NCI-H510A (cell line): ENCODE data around the gene ZNF487.
"Not testable (repeated sequence)": the region's sequence is repeated elsewhere in the genome, so short reads cannot be mapped to it uniquely, and the experiment has no call there.

Source experiments
- DNase-seq: peaks from one replicate; lab custom pipeline; 2025; lab: John Stamatoyannopoulos, UW

Gene ZNF487

DNA sequence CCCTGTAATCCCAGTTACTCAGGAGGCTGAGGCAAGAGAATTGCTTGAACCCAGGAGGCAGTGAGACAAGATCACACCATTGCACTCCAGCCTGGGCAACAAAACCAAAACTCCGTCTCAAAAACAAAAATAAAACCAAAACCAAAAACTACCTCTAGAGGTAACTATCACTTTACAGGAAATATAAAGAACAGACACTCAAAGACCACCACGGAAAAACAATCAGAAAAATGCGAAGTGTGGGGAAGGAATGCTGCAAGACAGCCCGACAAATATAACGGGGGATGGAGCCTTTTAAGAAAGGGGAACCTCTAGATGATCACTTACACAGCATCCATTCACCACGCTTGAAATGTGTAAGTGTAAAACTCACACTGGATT lies 32.2 kb upstream of the ZNF487 start:
- no peak for DNase-seq

DNA sequence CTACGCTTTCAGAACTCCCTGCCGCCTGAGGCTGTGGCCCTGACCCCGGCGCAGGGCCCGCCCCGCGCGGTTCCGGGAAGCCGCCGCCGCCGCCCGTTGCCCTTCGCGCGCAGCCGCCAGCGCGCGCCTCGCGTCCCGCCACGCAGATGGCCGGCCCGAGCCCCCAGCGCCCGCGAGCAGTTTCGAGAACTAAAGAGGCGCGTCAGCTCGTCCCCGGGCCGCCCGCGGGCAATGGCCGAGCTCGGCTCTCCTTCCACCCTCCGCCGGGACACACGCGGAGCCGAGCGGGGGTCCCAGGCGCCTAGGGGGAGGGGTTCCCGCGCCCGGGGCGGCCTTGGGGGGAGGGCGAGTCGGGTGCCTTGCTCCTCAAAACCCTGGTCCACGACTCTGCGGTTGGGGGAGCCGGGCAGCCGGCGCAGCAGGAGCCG lies 29.7 kb upstream of the ZNF487 start:
- no peak for DNase-seq

DNA sequence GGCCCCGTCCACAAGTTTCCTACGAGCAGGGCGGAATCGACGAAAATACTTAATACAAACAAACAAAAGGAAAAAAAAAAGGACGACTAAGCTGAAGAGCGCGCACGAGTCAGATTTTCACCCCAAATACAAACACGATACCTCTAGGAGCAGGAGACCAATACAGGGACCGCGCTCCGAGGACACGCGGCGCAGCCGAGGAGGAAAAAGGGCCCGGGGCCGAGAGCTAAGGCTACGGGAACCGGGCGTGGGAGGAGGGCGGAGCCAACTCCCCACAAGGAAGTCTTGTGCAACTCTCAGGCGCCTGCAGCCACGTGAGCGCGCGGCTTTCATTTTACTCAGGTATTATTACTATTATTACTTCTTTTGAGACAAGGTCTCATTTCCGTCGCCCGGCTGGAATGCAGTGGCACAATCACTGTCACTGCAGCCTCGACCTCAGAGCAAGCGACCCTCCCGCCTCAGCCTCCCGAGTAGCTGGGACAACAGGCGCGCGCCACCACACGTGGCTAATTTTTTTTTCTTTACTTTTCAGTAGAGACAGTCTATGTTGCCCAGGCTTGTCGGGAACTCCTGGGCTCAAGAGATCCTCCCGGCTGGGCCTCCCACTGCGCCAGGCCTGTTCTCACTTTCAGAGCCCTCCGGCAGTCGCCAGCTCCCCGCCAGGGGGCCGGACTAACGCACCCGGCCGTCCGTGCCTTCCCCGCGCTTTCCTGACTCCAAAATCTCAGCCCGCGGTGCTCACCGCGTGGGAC lies 29.2 kb upstream of the ZNF487 start:
- peak; percentile 67 for DNase-seq

DNA sequence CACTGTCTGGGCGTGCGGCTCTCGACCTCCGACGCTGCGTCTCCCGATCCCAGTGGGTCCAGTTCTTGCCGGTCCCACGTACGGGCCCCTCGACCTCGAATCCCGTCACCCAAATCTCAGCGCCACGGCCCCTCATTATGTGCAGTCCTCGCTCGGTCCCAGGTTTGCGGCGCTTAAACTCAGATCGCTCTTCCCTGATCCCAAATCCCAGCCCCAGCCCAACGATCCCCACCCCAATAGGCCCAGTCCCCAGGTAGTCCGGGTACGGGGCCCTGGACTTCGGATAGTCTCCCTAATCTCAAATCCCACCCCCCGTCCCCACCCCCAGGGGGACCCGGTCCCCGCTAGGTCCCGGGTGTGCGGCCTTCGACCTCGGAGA lies 28.6 kb upstream of the ZNF487 start:
- no peak for DNase-seq

DNA sequence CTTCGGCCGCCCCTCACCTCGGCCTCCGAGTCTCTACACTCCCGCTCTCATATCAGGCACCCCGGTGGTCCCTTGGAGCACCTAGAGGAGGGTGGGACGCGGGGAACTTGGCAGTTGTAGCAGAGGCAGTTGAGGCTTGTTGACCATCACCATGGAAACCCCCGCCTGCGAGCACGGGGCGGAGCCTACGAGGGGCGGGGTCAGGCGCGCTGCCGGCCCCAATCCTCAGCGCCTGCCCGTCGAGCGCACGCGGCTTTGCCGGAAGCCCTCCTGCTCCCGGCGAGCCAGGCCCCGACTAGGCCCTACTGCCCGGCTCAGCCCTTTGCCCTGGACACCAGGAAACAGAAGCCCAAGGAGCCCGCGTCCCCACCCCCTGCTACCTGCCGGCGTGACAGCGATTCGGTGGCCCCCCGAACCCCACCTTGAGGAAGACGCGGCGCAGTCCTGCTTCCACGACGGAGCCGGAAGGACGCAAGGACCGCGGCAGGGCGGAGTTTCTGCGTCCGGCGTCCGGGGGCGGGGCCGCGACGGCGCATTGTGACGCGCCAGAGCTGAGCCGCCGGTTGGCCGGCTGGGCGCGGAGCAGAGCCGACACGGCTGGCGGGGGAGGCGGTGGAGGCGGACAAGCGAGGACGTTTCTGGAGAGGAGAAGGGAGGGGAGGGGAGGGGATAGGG lies 28.1 kb upstream of the ZNF487 start, which contains the start of gene HNRNPF:
TSS of gene HNRNPF (minus strand) at position 477 of the 675 bp plus-strand sequence. CDS start 21,302 bp downstream, outside the sequence.
- DNase-seq = peak; percentile 76

DNA sequence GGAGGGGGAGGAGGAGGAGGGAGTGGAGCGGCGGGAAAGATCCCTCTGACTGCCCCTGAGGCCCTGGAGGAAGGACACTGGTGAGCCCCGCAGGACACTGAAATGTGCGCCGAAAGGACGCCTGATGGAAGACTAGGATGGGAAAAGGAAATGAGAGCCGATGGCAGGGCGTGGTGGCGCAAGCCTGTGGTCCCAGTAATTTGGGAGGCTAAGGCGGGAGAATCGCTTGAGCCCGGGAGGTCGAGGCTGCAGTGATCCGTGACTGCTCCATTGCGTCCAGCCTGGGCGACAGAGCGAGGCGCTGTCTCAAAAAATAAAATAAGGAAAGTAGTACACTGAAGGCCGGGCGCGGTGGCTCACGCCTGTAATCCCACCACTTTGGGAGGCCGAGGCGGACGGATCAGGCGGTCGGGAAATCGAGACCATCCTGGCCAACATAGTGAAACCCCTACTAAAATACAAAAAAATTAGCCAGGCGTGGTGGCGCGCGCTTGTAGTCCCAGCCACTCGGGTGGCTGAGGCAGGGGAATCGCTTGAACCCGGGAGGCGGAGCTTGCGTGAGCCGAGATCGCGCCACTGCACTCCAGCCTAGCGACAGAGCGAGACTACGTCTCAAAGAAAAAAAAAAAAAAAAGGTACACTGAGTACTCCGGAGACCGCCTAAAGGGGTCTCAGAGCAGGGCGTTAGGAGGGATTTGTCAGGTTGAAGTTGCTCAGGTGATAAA lies 27.4 kb upstream of the ZNF487 start:
- DNase-seq = no peak

DNA sequence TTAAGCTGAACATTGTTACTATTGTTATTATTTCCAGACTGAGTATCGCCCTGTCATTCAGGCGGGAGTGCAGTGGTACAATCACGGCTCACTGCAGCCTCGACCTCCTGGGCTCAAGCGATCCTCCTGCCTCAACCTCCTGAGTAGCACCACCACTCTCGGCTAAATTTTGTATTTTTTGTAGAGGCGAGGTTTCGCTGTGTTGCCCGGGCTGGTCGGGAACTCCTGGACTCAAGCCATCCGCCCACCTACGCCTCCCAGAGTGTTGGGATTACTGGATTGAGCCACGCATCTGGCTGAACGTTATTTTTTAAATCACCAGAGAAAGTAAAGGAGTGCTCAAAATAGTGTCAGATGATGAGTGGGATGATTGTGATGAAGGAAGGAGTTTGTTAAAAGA lies 26.6 kb upstream of the ZNF487 start:
- DNase-seq = no peak

DNA sequence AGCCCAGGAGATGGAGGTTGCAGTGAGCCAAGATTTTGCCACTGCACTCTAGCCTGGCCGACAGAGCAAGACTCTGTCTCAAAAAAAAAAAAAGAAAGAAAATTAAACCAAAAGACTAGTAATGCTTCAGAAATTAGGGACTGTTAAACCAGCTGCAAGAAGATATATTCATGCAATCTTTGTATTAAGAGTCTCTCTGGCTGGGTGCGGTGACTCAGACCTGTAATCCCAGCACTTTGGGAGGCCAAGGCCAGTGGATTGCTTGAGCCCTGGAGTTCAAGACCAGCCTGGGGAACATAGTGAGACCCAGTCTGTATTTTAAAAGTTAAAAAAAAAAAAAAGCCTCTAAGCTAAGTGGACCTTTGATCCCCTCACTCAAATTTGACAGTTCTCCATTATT lies 25.4 kb upstream of the ZNF487 start:
- DNase-seq = no peak

DNA sequence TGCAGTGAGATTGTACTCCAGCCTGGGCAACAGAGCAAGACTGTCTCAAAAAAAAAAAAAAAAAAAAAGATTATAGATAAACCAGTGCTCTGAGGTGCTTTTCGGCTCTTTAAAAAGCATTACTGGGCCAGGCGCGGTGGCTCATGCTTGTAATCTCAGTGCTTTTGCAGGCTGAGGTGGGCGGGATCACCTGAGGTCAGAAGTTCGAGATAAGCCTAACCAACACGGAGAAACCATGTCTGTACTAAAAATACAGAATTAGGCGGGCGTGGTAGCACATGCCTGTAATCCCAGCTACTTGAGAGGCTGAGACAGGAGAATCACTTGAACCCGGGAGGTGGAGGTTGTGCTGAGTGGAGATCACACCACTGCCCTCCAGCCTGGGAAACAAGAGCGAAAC lies 21.4 kb upstream of the ZNF487 start:
- DNase-seq = no peak

DNA sequence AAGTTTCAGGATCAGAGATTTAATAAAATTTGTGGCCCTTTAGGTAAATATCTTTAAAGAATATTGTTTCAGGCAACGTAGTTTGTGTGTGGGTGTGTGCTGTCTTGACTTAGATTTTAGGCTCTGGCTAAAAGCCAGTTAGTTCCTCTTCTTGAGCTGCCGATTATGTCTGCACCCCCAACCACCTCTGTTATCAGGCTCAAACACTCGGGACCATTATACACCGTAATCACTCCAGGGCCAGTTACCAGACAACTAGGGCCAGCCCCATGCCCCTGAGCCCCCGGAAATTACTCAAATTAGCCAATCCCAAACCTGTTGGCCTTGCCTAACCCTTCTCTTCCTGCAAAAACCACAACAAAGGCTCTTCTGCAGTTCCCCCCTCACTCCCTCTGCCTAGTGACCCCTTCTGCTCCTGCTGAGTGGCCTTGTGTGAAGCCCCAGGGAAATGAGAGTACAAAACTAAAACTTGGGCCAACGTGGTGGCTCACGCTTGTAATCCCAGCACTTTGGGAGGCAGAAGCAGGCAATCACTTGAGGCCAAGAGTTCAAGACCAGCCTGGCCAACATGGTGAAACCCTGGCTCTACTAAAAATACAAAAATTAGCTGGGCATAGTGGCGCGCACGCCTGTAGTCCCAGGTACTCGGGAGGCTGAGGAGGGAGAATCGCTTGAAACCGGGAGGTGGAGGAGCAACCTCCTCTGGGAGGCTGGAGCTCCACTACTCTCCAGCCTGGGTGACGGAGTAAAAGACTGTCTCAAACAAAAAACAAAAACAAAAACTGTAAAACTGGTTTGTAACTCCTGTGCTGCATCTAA lies 18.8 kb upstream of the ZNF487 start:
- DNase-seq = no peak

DNA sequence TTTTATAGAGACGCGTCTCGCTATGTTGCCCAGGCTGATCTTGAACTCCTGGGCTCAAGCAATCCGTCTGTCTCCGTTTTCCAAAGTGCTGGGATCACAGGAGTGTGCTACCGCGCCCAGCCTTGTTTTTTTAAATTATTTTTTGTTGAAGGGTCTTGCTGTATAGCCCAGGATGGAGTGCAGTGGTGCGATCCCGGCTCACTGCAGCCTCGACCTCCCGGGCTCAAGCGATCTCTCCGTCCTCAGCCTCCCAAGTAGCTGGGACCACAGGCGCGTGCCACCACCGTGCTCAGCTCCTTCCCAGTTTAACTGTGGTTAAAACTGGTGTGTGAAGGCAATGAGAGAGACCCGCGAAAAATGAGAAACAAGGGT lies 16.9 kb upstream of the ZNF487 start:
- no peak for DNase-seq

DNA sequence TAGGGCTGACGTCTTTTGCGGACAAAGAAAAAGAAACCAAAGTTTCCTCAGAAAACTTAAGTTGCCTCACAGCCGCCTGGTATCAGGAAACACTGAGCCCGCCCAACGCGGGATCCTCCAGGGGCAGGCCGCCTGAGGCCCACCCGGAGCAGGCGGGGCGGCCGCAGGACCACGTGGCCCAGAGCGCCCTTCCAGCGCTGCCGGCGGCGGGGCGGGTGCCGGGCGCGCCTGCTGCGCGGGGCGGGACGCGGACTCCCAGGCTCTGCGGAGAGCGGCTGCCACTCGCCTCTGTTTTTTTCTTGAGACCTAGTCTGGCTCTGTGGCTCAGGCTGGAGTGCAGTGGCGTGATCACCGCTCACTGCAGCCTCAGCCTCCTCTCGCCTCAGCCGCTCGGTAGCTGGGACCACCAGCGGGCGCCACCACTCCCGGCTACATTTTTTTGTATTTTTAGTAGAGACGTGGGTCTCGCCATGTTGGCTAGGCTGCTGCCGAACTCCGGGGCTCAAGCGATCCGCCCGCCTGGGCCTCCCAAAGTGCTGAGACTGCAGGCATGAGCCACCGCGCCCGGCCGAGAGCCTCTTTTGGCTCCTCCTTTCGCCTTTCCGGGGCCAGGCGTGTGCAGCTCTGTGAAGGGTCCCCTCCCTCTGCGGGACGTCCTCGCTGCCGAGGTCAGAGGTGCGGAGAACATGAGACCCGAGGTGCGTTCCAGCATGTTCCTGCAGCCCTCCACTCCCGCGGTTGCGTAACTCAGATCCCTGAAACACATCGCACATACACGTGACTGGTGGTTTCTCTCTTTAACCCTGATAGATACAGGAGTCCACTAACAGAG lies 16.3 kb upstream of the ZNF487 start:
- DNase-seq = peak; percentile 55

DNA sequence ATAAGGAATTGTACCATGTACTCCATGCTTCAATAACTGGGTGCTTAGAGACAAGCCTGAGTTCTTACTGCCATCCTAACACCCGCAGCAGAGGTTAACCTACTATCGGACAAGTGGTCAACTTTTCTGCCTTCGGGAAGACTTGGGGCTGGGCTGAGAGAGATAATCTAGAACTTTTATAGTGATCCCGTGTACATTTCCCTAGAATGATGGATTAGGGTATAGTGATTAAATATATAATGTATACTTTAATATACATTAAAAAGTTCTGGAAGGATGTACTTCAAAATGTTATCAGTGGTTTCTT lies 15.8 kb upstream of the ZNF487 start:
- DNase-seq = no peak

DNA sequence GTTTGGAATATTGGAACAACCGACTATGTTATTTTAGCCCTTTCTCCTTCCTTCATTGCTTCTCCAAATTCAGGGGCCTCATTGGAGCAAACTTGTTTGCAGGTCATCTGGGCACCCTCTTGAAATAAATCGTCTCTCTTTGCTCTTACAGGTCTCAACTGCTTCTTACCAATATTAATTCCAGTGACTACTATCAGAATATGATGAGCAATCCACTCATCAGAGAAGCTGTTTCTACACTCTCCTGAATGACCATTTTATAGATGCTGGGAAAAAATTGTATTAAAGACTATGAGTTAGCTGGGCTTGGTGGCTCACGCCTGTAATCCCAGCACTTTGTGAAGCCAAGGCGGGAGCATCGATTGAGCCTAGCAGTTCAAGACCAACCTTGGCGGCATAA lies 15.4 kb upstream of the ZNF487 start:
- no peak for DNase-seq

DNA sequence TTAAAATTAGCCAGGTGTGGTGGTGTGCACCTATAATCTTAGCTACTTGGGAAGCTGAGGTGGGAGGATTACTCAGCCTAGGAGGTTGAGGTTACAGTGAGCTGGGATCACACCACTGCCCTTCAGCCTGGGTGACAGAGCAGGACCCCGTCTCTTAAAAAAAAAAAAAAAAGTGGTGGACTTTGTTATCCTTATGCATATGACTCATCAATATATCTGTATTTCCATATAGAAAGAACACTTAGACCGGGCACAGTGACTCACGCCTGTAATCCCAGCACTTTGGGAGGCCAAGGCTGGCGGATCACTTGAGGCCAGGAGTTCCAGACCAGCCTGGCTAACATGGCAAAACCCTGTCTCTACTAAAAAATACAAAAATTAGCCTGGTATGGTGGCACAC lies 15.0 kb upstream of the ZNF487 start:
- not testable (repeated sequence) for DNase-seq

DNA sequence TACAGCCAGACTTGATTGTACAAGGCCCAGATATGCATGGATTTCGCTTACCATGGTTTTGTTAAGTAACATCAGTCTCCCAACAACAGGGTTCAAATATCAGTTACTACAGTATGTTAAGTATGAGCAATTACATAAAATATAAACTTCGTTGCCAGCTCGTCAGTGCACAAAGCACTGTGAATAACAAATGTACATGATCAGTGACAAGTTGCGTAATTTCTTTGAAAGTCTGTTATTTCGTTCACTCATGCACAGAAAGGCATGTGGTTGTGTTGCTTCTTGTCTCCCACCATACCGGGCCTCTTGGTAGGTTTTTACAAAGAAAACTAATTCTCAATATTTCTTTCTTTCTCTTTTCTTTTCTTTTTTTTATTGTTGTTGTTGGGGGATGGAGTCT lies 12.5 kb upstream of the ZNF487 start:
- no peak for DNase-seq

DNA sequence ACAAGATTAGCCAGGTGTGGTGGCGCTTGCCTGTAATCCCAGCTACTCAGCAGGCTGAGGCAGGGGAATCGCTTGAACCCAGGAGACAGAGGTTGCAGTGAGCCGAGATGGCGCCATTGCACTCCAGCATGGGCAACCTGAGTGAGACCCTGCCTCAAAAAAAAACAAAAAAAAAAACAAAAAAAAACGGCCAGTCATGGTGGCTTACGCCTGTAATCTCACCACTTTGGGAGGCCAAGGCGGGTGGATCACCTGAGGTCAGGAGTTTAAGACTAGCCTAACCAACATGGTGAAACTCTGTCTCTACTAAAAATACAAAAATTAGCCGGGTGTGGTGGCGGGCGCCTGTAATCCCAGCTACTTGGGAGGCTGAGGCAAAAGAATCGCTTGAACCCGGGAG lies 10.4 kb upstream of the ZNF487 start:
- not testable (repeated sequence) for DNase-seq

DNA sequence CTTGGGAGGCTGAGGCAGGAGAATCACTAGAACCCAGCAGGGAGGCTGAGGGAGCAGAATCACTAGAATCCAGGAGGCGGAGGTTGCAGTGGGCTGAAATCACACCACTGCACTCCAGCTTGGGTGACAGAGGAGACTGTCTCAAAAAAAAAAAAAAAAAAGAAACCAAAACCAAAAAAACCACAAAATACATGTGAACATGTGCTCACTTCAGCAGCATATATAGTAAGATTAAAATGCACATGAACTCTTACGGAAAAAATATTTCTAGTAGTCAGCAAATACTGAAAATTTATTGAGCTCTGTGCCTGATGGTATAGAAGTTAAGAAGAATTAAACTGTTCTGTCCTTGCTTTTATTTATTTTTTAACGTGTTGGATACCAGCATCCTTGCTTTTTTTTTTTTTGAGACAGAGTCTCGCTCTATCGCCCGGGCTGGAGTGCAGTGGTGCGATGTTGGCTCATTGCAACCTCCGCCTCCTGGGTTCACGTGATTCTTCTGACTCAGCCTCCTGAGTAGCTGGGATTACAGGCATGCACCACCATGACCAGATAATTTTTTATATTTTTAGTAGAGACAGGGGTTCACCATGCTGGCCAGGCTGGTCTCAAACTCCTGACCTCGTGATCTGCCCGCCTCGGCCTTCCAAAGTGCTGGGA lies 9.6 kb upstream of the ZNF487 start:
- no peak for DNase-seq

DNA sequence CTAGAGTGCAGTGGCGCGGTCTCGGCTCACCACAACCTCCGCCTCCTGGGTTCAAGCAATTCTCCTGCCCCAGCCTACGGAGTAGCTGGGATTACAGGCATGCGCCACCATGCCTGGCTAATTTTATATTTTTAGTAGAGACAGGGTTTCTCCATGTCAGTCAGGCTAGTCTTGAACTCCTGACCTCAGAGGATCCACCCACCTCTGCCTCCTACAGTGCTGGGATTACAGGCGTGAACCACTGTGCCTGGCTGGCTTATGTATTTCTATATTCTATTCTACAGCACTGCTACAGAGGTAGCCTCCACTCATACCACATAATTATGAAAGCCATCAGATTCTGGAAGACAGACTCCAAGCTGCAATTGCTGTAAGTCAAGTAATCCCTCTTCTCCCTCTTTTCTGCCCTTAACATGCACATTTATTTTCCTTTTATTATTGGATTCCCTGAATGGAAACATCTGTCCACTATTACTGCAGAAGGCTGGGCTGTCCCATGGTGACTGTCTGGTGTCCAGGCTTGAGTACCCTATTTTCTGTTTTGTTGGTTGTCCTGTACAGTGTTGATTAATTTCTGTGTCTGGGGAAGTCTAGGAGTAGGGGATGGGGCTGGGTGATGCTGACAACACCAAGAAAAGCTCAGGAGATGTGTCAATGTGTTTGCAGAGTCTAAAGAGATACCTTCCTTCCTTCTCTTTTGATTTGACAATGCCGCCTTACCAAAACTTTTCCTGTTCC lies 5.8 kb upstream of the ZNF487 start:
- no peak for DNase-seq

DNA sequence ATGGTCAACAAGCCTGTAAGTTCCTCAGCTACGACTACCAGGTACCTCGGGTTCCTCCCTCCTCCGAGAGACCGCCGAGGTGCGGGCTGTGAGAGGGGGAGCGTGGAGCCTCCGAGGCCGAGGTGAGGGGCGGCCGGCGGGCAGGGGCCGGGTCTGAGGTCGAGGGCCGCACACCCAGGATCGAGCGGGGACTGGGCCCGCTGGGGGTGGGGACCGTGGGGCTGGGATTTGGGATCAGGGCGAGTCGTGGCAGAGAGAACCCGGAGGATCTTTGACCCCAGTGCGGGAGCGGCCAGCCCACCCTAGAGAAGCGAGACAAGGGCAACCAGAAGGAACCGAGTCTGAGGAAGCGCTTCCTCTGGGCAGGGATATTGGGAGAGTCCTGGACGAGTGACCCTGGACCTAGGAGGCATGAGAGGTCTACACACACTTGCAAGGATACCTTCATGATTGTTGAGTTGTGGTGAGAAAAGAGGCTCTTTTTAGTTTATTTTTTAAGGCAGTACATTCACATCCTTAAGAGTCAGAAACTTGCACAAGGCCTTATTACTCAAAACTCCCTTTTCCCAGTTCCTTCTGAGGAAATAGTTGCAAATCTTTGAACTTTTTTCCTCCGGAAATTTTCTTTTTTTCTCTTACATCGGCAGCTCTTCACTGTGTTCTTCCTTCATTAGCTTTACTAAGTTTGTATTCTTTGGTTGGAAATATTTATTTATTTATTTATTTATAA lies 395 bp downstream of the ZNF487 start:
- no peak for DNase-seq
